Sigmoid colon (tissue), 7 donors: ENCODE data around the gene PDS5B. TPM values are rescaled to one million over a fixed set of nuclear protein-coding genes. Genes with fewer than 3 reads are reported as not detected.
"Not testable (repeated sequence)": the region's sequence is repeated elsewhere in the genome, so short reads cannot be mapped to it uniquely, and the experiment has no call there.

Experiments
- DNase-seq: peaks from one replicate; pipeline ENCODE4 v3.0.0-alpha.2; 2019
- H3K27ac ChIP-seq, 4 donors: fragments of 200-600 bp; sonication (generic); one replicate each; pipeline ENCODE4 v1.5.1; 2016 to 2019; ENCODE audit warnings: mild to moderate bottlenecking in 1 of 4
- H3K27me3 ChIP-seq, 3 donors: fragments of 200-600 bp; sonication (generic); one replicate each; pipeline ENCODE4 v1.5.1; 2019; ENCODE audit warnings: mild to moderate bottlenecking in 1 of 3
- H3K36me3 ChIP-seq, 4 donors: fragments of 200-600 bp; sonication (generic); one replicate each; pipeline ENCODE4 v1.5.1; 2016 to 2019
- H3K4me1 ChIP-seq, 4 donors: fragments of 200-600 bp; sonication (generic); one replicate each; pipeline ENCODE4 v1.5.1; 2017 to 2019
- H3K4me3 ChIP-seq, 4 donors: fragments of 200-600 bp; sonication (generic); one replicate each; pipeline ENCODE4 v1.5.1; 2017 to 2019; ENCODE audit warnings: mild to moderate bottlenecking in 2 of 4, moderate library complexity in 1 of 4
- H3K9me3 ChIP-seq, 4 donors: fragments of 200-600 bp in 3 of 4; sonication (generic) in 3 of 4; one replicate each; pipeline versions ENCODE4 v1.5.1 to v1.6.1; 2013 to 2019
- CTCF ChIP-seq, 4 experiments: fragments of 450-650 bp in 3 of 4; fragments of 200-600 bp in 1 of 4; IDR thresholded peaks; one replicate each; pipeline ENCODE4 v1.5.1; 2016 to 2019; ENCODE audit warnings: antibody characterized with exemption in 4 of 4, mild to moderate bottlenecking in 3 of 4, moderate library complexity in 2 of 4
- EP300 ChIP-seq, 4 donors: sonication (generic); formaldehyde crosslinking; IDR thresholded peaks; one replicate each; pipeline ENCODE4 v1.6.1; 2017; ENCODE audit warnings: antibody characterized with exemption in 4 of 4
- POLR2A ChIP-seq, 2 donors: fragments of 450-650 bp; IDR thresholded peaks; one replicate each; pipeline ENCODE4 v1.6.1; 2016; ENCODE audit warnings: antibody characterized with exemption in 2 of 2, mild to moderate bottlenecking in 2 of 2, moderate library complexity in 2 of 2
- POLR2AphosphoS5 ChIP-seq, 4 donors: sonication (generic); formaldehyde crosslinking; IDR thresholded peaks; one replicate each; pipeline ENCODE4 v1.6.1; 2017; ENCODE audit warnings: antibody characterized with exemption in 4 of 4
- WGBS, 2 donors: extraction: QIAGEN DNeasy Blood & Tissue Kit; methylation state at CpG; one replicate each; pipeline ENCODE4 v1.1.7; 2013; 5-methylcytosine and 5-hydroxymethylcytosine counted together
- intact Hi-C: fragments of 100-400 bp; cut with DNase I; formaldehyde crosslinking; loops from one replicate; pipeline ENCODE4 v1.15.1; 2023
- polyA plus RNA-seq, 3 donors: library from polyadenylated mRNA; stranded (reverse); fragments of 200-250 nt; gene quantifications; one replicate each; pipeline ENCODE4 v1.2.3, GENCODE V29; 2013
- total RNA-seq, 4 donors: library from RNA; depleted of rRNA; stranded (reverse); fragments of >200 nt; gene quantifications; one replicate each; pipeline ENCODE4 v1.1.0, GENCODE V29; 2016
- donor health status: healthy with polysubstance abuse.
- donor health status: Bipolar disorder and iron deficiency.
- donor health status: healthy.

The PDS5B gene
- total and polyA plus RNA-seq, 7 donors, result 3.6 to 65.0 (median 52.8) TPM

GRCh38 chr13:32722340-32722739 lies 136.1 kb downstream of the PDS5B start:
- 96 to 97% methylated on average over 2 of the region's 2 CpGs for whole genome bisulfite sequencing, 2 donors
- no peak for DNase-seq
- H3K36me3 ChIP-seq, result no peaks in the 10 kb centered on the region
- intact Hi-C loops, result no loop called here
- no peak overlapping the region for H3K27ac ChIP-seq
- TF ChIP-seq CTCF (IDR thresholded peaks at IDR 0.05) (no peak), POLR2AphosphoS5 (IDR thresholded peaks at IDR 0.05) (no peak), EP300 (IDR thresholded peaks at IDR 0.05) (no peak), POLR2A (IDR thresholded peaks at IDR 0.05) (no peak)
- H3K4me3 ChIP-seq, result no peak overlapping the region
- H3K9me3 ChIP-seq, result no peaks in the 10 kb centered on the region
- H3K4me1 ChIP-seq, result peaks cover 0 to 18% (median 3%) of the 10 kb centered on the region in 4 donors
- no peaks in the 10 kb centered on the region for H3K27me3 ChIP-seq

DNA sequence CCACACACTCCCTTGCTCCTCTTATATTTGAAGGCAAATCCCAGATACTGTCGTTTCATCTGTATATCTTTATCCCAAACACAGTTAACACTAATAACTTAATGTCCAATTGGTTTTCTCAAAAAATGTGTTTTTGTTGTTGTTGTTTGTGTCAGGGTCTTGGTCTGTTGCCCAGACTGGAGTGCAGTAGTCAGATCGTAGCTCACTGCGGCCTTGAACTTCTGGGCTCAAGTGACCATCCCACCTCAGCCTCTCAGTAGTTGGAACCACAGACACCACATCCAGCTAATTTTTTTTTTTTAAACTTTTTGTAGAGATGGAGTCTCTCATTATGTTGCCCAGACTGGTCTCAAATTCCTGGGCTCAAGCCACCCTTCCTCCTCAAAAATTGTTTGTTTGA lies 137.7 kb downstream of the PDS5B start:
- TF ChIP-seq CTCF (IDR thresholded peaks at IDR 0.05), result no peak
- TF ChIP-seq POLR2A (IDR thresholded peaks at IDR 0.05), result no peak
- TF ChIP-seq POLR2AphosphoS5 (IDR thresholded peaks at IDR 0.05), result no peak
- TF ChIP-seq EP300 (IDR thresholded peaks at IDR 0.05), result no peak
- intact Hi-C loops, result no loop called here
- H3K27me3 ChIP-seq, result no peaks in the 10 kb centered on the region
- H3K9me3 ChIP-seq, result no peaks in the 10 kb centered on the region
- H3K36me3 ChIP-seq, result no peaks in the 10 kb centered on the region
- no peak overlapping the region for H3K4me3 ChIP-seq
- peaks cover 0 to 18% (median 3%) of the 10 kb centered on the region in 4 donors for H3K4me1 ChIP-seq
- WGBS, 2 donors, result 82% methylated on average over 3 of the region's 3 CpGs
- no peak overlapping the region for H3K27ac ChIP-seq
- no peak for DNase-seq

GRCh38 chr13:32726374-32727037 lies 140.3 kb downstream of the PDS5B start:
- 91 to 95% methylated on average over 4 of the region's 4 CpGs for WGBS, 2 donors
- intact Hi-C loops, result no loop called here
- Histone ChIP-seq H3K27me3 (no peaks in the 10 kb centered on the region), H3K9me3 (no peaks in the 10 kb centered on the region), H3K4me1 (peaks cover 0 to 28% (median 10%) of the 10 kb centered on the region in 4 donors), H3K27ac (peak overlapping the region in 3 of 4 donors; percentile 7 to 55 (median 44)), H3K4me3 (no peak overlapping the region), H3K36me3 (no peaks in the 10 kb centered on the region)
- TF ChIP-seq EP300 (IDR thresholded peaks at IDR 0.05) (no peak), POLR2AphosphoS5 (IDR thresholded peaks at IDR 0.05) (no peak), CTCF (IDR thresholded peaks at IDR 0.05) (no peak), POLR2A (IDR thresholded peaks at IDR 0.05) (no peak)
- no peak for DNase-seq

DNA sequence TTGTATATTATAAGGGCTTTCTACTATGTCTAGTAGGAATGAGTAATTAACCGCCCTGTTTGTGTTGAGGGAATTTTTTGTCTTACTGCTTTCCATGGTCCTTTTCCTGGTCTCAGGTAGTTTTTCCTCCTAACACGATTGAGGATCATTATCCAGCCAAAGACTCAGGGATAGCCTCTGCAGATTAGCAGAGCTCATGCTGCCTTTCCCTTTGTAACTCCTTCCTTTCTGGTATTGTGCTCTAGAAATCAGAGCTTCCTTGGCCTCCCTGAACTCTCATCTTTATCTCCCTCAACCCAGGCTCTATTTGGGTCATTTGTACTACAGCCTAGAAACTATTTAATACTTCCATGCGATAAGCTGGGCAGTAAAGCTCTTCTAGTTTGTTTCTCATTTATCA lies 142.1 kb downstream of the PDS5B start:
- Histone ChIP-seq H3K9me3 (no peaks in the 10 kb centered on the region), H3K27me3 (no peaks in the 10 kb centered on the region), H3K36me3 (no peaks in the 10 kb centered on the region), H3K4me1 (peaks cover 0 to 24% (median 14%) of the 10 kb centered on the region in 4 donors), H3K4me3 (no peak overlapping the region), H3K27ac (no peak overlapping the region)
- intact Hi-C loops, result no loop called here
- DNase-seq, result no peak
- WGBS, 2 donors, result 78 to 94% methylated on average over 3 of the region's 3 CpGs
- no peak for TF ChIP-seq EP300 (IDR thresholded peaks at IDR 0.05)

DNA sequence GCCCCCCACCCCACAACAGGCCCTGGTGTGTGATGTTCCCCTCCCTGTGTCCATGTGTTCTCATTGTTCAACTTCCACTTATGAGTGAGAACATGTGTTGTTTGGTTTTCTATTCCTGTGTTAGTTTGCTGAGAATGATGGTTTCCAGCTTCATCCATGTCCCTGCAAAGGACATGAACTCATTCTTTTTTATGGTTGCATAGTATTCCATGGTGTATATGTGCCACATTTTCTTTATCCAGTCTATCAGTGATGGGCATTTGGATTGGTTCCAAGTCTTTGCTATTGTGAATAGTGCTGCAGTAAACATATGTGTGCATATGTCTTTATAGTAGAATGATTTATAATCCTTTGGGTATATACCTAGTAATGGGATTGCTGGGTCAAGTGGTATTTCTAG lies 142.8 kb downstream of the PDS5B start:
- H3K9me3 ChIP-seq, H3K27ac ChIP-seq, intact Hi-C loops, H3K27me3 ChIP-seq, H3K4me3 ChIP-seq, H3K36me3 ChIP-seq, DNase-seq: not testable (repeated sequence)
- peaks cover 0 to 24% (median 14%) of the 10 kb centered on the region in 4 donors for H3K4me1 ChIP-seq

- Histone ChIP-seq H3K27ac (peak overlapping the region in 2 of 4 donors; percentile 32 to 34), H3K27me3 (no peaks in the 10 kb centered on the region), H3K9me3 (no peaks in the 10 kb centered on the region), H3K36me3 (no peaks in the 10 kb centered on the region), H3K4me3 (no peak overlapping the region), H3K4me1 (peaks cover 0 to 31% (median 18%) of the 10 kb centered on the region in 4 donors)
- DNase-seq, result no peak
- 48 to 69% methylated on average over 3 of the region's 3 CpGs for WGBS, 2 donors
- intact Hi-C loops, result no loop called here
- TF ChIP-seq POLR2A (IDR thresholded peaks at IDR 0.05) (no peak), CTCF (IDR thresholded peaks at IDR 0.05) (no peak), EP300 (IDR thresholded peaks at IDR 0.05) (no peak), POLR2AphosphoS5 (IDR thresholded peaks at IDR 0.05) (no peak)
Measured at GRCh38 chr13:32731074-32731473, 144.8 kb downstream of the PDS5B start.
